Breast epithelium (tissue), 4 donors: Measurements from ENCODE around the gene NGRN. TPM values are rescaled to one million over a fixed set of nuclear protein-coding genes. Genes with fewer than 3 reads are reported as not detected.
"Not testable (repeated sequence)": the region's sequence is repeated elsewhere in the genome, so short reads cannot be mapped to it uniquely, and the experiment has no call there.

Source experiments
- DNase-seq, 2 donors: peaks; one replicate each; pipeline ENCODE4 v3.0.0-alpha.2; 2019; ENCODE audit warnings: low spot score in 2 of 2
- H3K27ac ChIP-seq, 2 donors: fragments of 200-600 bp; sonication (generic) in 1 of 2; one replicate each; pipeline ENCODE4 v1.5.1; 2016 to 2019; ENCODE audit warnings: mild to moderate bottlenecking in 1 of 2
- H3K27me3 ChIP-seq, 2 donors: fragments of 200-600 bp; sonication (generic) in 1 of 2; one replicate each; pipeline versions ENCODE4 v1.5.1 to v1.6.0; 2017 to 2019; ENCODE audit warnings: control low read depth in 1 of 2, mild to moderate bottlenecking in 1 of 2
- H3K36me3 ChIP-seq: fragments of 200-600 bp; one replicate; pipeline ENCODE4 v1.5.1; 2019
- H3K4me1 ChIP-seq, 2 donors: fragments of 200-600 bp; sonication (generic); one replicate each; pipeline ENCODE4 v1.5.1; 2016 to 2019; ENCODE audit warnings: control low read depth in 1 of 2
- H3K4me3 ChIP-seq, 3 donors: fragments of 200-600 bp; sonication (generic); 1 replicate in 2 of 3; 2 replicates in 1 of 3; pipeline ENCODE4 v1.5.1; 2016 to 2019; ENCODE audit warnings: mild to moderate bottlenecking in 3 of 3, moderate library complexity in 2 of 3
- H3K9me3 ChIP-seq, 2 donors: fragments of 200-600 bp; sonication (generic) in 1 of 2; one replicate each; pipeline ENCODE4 v1.5.1; 2016 to 2019; ENCODE audit warnings: control low read depth in 1 of 2
- POLR2A ChIP-seq: fragments of 450-650 bp; IDR thresholded peaks from one replicate; pipeline ENCODE4 v1.6.1; 2016; ENCODE audit warnings: antibody characterized with exemption, mild to moderate bottlenecking, moderate library complexity
- POLR2AphosphoS5 ChIP-seq, 3 donors: sonication (generic); formaldehyde crosslinking; IDR thresholded peaks; one replicate each; pipeline ENCODE4 v1.6.1; 2017; ENCODE audit warnings: antibody characterized with exemption in 3 of 3
- intact Hi-C: fragments of 100-400 bp; cut with DNase I; formaldehyde crosslinking; loops from one replicate; pipeline ENCODE4 v1.15.1; 2023; ENCODE audit warnings: low total_unique reads
- total RNA-seq, 3 donors: library from RNA; depleted of rRNA; stranded (reverse); fragments of >200 nt; gene quantifications; one replicate each; pipeline ENCODE4 v1.1.0, GENCODE V29; 2016
- TF ChIP-seq, protein P1 (sequence below), 3 donors: fragments of 450-650 bp; IDR thresholded peaks; one replicate each; pipeline ENCODE4 v1.5.1; 2016 to 2017; ENCODE audit warnings: antibody characterized with exemption in 3 of 3, mild to moderate bottlenecking in 3 of 3, moderate library complexity in 3 of 3

NGRN gene
- total RNA-seq, 3 donors from 2014 or later, result 67.7 to 99.1 (median 87.2) TPM

DNA sequence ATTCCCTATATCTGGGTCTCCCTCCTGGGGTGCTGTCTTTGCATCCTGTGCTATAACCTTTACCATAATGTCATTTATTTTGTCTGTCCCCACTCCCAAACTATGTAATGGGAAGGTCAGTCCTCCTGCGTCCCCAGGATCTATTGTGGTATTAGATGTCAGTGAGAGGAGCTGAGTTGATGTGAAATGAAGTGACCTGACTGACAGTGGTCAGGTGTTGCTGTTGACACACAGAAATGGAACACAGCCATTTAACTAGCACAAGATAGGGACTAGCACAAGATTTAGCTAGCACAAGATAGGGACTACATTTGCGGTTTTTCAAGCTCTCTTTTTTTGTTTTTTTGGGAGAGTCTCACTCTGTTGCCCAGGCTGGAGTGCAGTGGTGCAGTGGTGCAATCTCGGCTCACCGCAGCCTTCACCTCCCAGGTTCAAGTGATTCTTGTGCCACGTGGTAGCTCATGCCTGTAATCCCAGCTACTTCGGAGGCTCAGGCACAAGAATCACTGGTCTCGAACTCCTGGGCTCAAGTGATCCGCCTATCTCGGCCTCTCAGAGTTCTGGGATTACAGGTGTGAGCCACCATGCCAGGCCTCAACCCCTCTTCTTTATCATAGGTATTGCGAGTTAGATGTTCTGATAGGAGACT, 5.2 kb downstream of the NGRN start:
- no peak overlapping the region for H3K27ac ChIP-seq
- intact Hi-C loops, result no loop called here
- H3K9me3 ChIP-seq, result no peaks in the 10 kb centered on the region
- peaks cover 0 to 20% of the 10 kb centered on the region in 2 donors for H3K4me1 ChIP-seq
- no peak overlapping the region for H3K4me3 ChIP-seq
- no peak for TF ChIP-seq POLR2A
- no peak for TF ChIP-seq POLR2AphosphoS5 (IDR thresholded peaks at IDR 0.05)
- TF ChIP-seq, protein P1, sequence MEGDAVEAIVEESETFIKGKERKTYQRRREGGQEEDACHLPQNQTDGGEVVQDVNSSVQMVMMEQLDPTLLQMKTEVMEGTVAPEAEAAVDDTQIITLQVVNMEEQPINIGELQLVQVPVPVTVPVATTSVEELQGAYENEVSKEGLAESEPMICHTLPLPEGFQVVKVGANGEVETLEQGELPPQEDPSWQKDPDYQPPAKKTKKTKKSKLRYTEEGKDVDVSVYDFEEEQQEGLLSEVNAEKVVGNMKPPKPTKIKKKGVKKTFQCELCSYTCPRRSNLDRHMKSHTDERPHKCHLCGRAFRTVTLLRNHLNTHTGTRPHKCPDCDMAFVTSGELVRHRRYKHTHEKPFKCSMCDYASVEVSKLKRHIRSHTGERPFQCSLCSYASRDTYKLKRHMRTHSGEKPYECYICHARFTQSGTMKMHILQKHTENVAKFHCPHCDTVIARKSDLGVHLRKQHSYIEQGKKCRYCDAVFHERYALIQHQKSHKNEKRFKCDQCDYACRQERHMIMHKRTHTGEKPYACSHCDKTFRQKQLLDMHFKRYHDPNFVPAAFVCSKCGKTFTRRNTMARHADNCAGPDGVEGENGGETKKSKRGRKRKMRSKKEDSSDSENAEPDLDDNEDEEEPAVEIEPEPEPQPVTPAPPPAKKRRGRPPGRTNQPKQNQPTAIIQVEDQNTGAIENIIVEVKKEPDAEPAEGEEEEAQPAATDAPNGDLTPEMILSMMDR (IDR thresholded peaks at IDR 0.05), result no peak
- no peaks in the 10 kb centered on the region for H3K36me3 ChIP-seq
- DNase-seq, result no peak
- no peaks in the 10 kb centered on the region for H3K27me3 ChIP-seq

DNA sequence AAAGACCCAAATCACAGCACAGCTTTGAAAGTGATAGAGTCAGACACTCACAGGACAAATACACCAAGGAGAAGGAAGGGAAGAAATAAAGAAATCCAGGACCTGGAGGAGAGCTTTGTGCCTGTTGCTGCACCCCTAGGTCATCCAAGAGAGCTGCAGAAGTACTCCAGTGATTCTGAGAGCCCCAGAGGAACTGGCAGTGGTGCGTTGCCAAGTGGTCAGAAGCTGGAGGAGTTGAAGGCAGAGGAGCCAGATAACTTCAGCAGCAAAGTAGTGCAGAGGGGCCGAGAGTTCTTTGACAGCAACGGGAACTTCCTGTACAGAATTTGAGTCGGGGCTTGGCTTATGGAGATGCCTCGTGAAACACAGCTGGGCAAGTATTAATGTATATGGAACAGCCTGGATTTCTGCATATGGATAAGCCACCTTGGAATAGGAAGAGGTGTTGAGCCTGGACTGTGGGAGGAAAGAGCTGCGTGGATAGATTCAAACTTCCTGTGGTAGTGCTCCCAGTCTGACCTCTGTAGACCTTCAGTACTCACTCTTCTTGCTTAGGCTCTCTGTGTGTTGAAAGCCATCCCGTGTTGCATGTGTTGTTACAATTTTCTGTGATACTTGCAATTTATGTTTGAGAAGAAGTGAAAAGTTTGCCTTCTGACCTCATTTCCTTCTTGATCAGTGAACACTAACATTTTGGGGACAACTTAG, 6.1 kb downstream of the NGRN start:
- Histone ChIP-seq H3K4me3 (no peak overlapping the region), H3K27ac (no peak overlapping the region), H3K9me3 (no peaks in the 10 kb centered on the region), H3K27me3 (no peaks in the 10 kb centered on the region), H3K36me3 (no peaks in the 10 kb centered on the region), H3K4me1 (peaks cover 0 to 20% of the 10 kb centered on the region in 2 donors)
- no peak for DNase-seq
- TF ChIP-seq POLR2A, result no peak
- TF ChIP-seq, protein P1 (IDR thresholded peaks at IDR 0.05), result no peak
- no peak for TF ChIP-seq POLR2AphosphoS5 (IDR thresholded peaks at IDR 0.05)
- intact Hi-C loops, result no loop called here

DNA sequence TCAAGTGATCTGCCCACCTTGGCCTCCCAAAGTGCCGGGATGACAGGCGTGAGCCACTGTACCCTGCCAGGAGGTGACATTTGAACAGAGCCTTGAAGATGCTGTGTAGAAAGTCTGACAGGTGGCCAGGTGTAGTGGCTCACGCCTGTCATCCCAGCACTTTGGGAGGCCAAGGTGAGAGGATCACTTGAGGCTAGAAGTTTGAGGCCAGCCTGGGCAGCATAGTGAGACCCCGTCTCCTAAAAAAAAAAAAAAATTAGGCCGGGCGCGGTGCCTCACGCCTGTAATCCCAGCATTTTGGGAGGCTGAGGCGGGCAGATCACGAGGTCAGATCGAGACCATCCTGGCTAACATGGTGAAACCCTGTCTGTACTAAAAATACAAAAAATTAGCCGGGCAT, 13.0 kb downstream of the NGRN start:
- H3K4me3 ChIP-seq, intact Hi-C loops, H3K27me3 ChIP-seq, H3K4me1 ChIP-seq, H3K36me3 ChIP-seq, H3K27ac ChIP-seq, DNase-seq, H3K9me3 ChIP-seq: not testable (repeated sequence)

DNA sequence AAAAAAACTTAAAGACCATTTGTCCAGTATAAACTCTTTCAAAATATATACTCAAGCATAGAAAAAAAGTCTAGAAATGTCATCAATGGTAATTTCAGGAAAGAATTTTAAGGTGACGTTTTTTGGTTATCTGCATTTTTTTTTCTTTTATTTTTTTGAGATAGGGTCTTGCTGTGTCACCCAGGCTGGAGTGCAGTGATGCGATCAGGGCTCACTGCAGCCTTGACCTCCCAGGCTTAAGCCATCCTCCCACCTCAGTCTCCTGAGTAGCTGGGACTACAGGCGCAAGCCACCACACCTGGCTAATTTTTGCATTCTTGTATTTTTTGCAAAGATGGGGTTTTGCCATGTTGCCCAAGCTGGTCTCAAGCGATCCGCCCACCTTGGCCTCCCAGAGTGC, 15.3 kb downstream of the NGRN start:
- H3K36me3 ChIP-seq, H3K27me3 ChIP-seq, H3K9me3 ChIP-seq, H3K4me3 ChIP-seq, H3K27ac ChIP-seq, H3K4me1 ChIP-seq, intact Hi-C loops, DNase-seq: not testable (repeated sequence)

DNA sequence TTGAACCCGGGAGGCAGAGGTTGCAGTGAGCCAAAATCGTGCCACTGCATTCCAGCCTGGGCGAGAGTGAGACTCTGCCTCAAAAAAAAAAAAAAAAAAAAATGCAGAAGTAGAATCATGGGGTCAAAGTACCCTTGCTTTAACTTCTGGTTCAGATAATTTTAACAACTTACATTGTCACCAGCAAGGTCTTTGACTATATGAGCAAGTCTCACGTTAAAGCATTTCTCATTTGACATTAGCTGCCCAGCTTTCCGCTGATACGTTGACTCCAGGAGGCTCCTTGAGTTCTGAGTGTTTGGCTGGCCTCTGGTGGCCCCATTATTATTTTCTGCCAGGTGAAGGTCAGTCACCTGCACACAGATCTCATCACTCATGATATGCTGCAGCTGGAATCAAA, 16.2 kb downstream of the NGRN start:
- H3K9me3 ChIP-seq, H3K4me3 ChIP-seq, H3K4me1 ChIP-seq, H3K27ac ChIP-seq, intact Hi-C loops, DNase-seq, H3K36me3 ChIP-seq, H3K27me3 ChIP-seq: not testable (repeated sequence)

DNA sequence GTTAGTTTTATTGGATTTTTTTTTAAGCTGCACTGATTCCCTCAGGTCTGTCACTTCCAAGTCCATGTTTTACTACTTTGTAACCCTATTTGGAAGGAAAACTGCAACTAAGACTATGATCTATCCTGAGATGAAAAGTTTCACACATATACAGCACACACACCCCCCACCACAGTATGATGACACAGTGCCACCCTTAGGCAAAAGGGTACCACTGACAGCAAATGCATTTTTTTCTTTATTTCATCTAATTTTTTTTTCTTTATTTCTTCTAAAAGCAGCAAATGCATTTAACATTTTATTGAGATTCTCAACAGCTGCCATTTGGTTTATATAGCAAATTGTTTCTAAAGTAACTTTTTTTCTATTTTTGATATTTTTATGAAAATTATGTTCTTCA, 21.2 kb downstream of the NGRN start:
- no peak for DNase-seq
- Histone ChIP-seq H3K4me1 (no peaks in the 10 kb centered on the region), H3K27ac (no peak overlapping the region), H3K27me3 (no peaks in the 10 kb centered on the region), H3K9me3 (no peaks in the 10 kb centered on the region), H3K4me3 (no peak overlapping the region), H3K36me3 (no peaks in the 10 kb centered on the region)
- intact Hi-C loops, result no loop called here
- TF ChIP-seq, protein P1 (IDR thresholded peaks at IDR 0.05), result no peak
- TF ChIP-seq POLR2AphosphoS5 (IDR thresholded peaks at IDR 0.05), result no peak
- TF ChIP-seq POLR2A, result no peak
